ENCODE measurements around the gene TMEM94. TPM values are rescaled to one million over a fixed set of nuclear protein-coding genes. Genes with fewer than 3 reads are reported as not detected.

The TMEM94 gene
- total RNA-seq, 4 donors from 2014 or later = 128 to 708 (median 280) TPM

DNA sequence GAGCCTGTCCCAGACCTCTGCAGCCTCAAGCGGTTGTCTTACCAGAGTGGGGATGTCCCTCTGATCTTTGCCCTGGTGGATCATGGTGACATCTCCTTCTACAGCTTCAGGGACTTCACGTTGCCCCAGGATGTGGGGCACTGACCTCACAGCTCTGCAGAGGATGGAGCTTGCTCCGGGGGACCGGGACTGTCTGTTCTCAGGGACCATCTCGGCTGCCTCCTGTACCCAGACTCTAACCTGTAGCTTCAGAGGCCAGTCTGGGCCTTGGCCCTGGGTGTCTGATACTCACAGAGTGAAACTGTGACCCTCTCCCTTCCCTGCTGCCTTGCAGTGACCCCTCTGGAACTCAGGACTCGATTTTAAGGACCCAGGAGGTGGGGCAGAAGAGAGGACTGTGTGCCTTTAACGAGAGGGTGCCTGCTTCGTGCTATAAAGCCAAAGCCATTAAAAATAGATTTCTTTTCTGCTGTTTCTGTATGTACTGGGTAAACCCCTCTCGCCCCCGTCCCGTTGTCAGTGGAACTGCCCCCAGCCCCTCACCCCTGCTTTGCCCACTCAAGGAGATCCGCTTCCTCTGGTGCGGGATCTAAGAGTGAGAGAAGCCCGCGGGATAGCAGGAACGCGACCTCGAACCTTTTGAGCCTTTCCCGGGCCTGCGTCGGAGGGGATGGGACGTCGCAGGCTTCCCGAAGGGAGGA lies 68.0 kb downstream of the TMEM94 start:
- Histone ChIP-seq H3K9me3 (no peaks in the 10 kb centered on the region), H3K4me1 (peaks cover 0 to 31% (median 18%) of the 10 kb centered on the region in 4 donors), H3K36me3 (peaks cover 0 to 5% (median 0%) of the 10 kb centered on the region in 4 donors), H3K27me3 (no peaks in the 10 kb centered on the region), H3K27ac (peak overlapping the region; percentile 87 to 96 (median 92)), H3K4me3 (peak overlapping the region; percentile 57 to 97 (median 76))
- no peak for TF ChIP-seq EP300 (IDR thresholded peaks at IDR 0.05; ENCODE audit: low read depth)
- WGBS, 2 donors (ENCODE audit: low coverage in 1 of 2) = 0 to 27% methylated on average over 3 to 24 of the region's 24 CpGs
- no peak for DNase-seq
- in situ Hi-C loops (cut with MboI; ENCODE audit: low pct_ligation_motif_present in 1 of 4, low pct_unique_long_range_greater_than_20kb in 1 of 4, low sequenced_read_pairs in 3 of 4) = no loop called here
- intact Hi-C loops (cut with DNase I; ENCODE audit: low total_unique reads) = no loop called here

GRCh38 chr17:75524970-75525805 lies 68.8 kb downstream of the TMEM94 start, which contains the start of gene LLGL2:
Gene LLGL2 (plus strand): TSS chr17:75525697. CDS start chr17:75543427, 17,730 bp downstream.
- DNase-seq = peak; percentile 94
- TF ChIP-seq, protein P1, sequence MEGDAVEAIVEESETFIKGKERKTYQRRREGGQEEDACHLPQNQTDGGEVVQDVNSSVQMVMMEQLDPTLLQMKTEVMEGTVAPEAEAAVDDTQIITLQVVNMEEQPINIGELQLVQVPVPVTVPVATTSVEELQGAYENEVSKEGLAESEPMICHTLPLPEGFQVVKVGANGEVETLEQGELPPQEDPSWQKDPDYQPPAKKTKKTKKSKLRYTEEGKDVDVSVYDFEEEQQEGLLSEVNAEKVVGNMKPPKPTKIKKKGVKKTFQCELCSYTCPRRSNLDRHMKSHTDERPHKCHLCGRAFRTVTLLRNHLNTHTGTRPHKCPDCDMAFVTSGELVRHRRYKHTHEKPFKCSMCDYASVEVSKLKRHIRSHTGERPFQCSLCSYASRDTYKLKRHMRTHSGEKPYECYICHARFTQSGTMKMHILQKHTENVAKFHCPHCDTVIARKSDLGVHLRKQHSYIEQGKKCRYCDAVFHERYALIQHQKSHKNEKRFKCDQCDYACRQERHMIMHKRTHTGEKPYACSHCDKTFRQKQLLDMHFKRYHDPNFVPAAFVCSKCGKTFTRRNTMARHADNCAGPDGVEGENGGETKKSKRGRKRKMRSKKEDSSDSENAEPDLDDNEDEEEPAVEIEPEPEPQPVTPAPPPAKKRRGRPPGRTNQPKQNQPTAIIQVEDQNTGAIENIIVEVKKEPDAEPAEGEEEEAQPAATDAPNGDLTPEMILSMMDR (IDR thresholded peaks at IDR 0.05) = peak; percentile 26 to 68 (median 47)
- TF ChIP-seq POLR2AphosphoS5 (IDR thresholded peaks at IDR 0.05) (peak; percentile 9 to 87 (median 83)), EP300 (IDR thresholded peaks at IDR 0.05; ENCODE audit: low read depth) (no peak), POLR2A (IDR thresholded peaks at IDR 0.05) (peak; percentile 81)
- Histone ChIP-seq H3K27ac (peak within 1 kb of the TSS; percentile 87 to 96 (median 92)), H3K4me3 (peak within 1 kb of the TSS; percentile 65 to 97 (median 76)), H3K27me3 (no peaks in the 10 kb centered on the region), H3K36me3 (peaks cover 0 to 5% (median 0%) of the 10 kb centered on the region in 4 donors), H3K4me1 (peaks cover 0 to 38% (median 20%) of the 10 kb centered on the region in 4 donors), H3K9me3 (no peaks in the 10 kb centered on the region)
- WGBS, 2 donors (ENCODE audit: low coverage in 1 of 2) = 0 to 2% methylated on average over 12 to 18 of the region's 108 CpGs
- intact Hi-C loops (cut with DNase I; ENCODE audit: low total_unique reads) = no loop called here
- in situ Hi-C loops (cut with MboI; ENCODE audit: low pct_ligation_motif_present in 1 of 4, low pct_unique_long_range_greater_than_20kb in 1 of 4, low sequenced_read_pairs in 3 of 4) = no loop called here

DNA sequence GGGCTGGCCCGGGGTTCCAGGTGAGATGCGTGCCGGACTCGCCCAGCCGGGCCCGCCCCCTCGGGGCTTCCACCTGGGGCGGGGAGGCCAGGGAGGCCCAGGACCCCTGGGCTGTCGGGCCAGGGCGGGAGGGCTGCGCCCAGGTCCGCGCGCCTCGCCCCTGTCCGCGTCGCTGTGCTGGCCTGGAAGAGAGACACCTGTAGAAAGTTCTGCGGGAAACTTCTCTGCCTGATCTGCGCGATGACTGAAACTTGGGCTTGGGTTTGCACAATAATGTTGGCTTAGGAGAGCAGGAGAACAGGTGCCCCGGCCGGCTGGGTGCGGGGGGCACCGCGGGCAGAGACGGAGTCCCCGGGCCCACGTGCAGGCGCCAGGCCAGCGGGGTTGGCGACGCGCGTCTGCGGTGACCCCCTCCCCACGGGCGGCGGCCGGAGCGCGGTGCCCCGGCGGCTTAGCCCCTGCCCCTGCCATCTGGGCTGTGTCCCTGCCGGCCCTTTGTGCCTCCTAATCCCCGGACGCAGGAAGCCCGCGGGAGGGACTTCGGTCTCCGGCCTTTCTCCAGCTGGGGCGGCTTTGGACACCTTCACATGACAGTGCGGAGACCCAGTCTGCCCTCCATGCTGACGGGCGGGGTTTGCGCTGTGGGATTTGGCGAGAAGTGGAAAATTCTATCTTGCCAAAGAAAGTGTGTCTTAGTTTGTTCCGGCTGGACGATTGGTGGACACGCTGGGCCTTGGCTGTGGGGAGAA lies 69.5 kb downstream of the TMEM94 start:
- no peaks in the 10 kb centered on the region for H3K27me3 ChIP-seq
- peak; percentile 45 for DNase-seq
- no peaks in the 10 kb centered on the region for H3K9me3 ChIP-seq
- TF ChIP-seq POLR2AphosphoS5 (IDR thresholded peaks at IDR 0.05) (no peak), EP300 (IDR thresholded peaks at IDR 0.05; ENCODE audit: low read depth) (no peak), POLR2A (IDR thresholded peaks at IDR 0.05) (no peak)
- TF ChIP-seq, protein P1 (IDR thresholded peaks at IDR 0.05) = no peak
- peak overlapping the region; percentile 87 to 96 (median 92) for H3K27ac ChIP-seq
- H3K4me3 ChIP-seq = peak overlapping the region; percentile 65 to 97 (median 76)
- in situ Hi-C loops (cut with MboI; ENCODE audit: low pct_ligation_motif_present in 1 of 4, low pct_unique_long_range_greater_than_20kb in 1 of 4, low sequenced_read_pairs in 3 of 4) = no loop called here
- WGBS, 2 donors (ENCODE audit: low coverage in 1 of 2) = 5 to 6% methylated on average over 6 to 43 of the region's 60 CpGs
- peaks cover 0 to 46% (median 27%) of the 10 kb centered on the region in 4 donors for H3K4me1 ChIP-seq
- intact Hi-C loops (cut with DNase I; ENCODE audit: low total_unique reads) = no loop called here
- peaks cover 0 to 4% (median 0%) of the 10 kb centered on the region in 4 donors for H3K36me3 ChIP-seq

DNA sequence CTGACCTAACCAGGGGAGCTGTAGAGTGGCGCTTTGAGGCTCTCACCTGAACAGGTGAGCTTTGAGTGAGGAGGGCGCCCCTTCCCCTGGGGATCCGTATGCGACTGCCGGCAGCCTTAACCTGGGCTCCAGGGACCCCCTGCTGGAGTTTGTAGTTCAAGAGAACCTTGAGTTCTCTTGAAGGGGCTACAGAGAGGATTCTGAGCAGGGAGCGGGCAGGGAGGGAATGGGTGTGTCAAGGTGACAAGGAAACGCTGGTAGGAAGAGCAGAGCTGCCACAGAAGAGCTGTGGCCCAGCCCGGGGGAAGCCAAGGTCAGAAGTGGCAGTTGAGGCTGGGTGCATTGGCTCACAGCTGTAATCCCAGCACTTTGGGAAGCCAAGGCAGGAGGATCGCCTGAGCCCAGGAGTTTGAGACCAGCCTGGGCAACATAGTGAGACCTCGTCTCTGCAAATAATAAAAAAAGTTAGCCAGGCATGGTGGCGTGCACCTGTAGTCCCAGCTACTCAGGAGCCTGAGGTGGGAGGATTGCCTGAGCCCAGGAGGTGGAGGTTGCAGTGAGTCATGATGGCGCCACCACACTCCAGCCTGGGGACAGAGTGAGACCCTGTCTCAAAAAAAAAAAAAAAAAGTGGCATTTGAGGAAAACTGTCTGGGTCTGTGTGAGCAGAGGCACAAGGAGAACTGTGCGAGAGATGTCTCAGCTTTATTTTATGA lies 70.3 kb downstream of the TMEM94 start:
- no peaks in the 10 kb centered on the region for H3K9me3 ChIP-seq
- H3K4me1 ChIP-seq = peaks cover 0 to 53% (median 34%) of the 10 kb centered on the region in 4 donors
- intact Hi-C loops (cut with DNase I; ENCODE audit: low total_unique reads) (no loop called here), in situ Hi-C loops (cut with MboI; ENCODE audit: low pct_ligation_motif_present in 1 of 4, low pct_unique_long_range_greater_than_20kb in 1 of 4, low sequenced_read_pairs in 3 of 4) (no loop called here)
- TF ChIP-seq, protein P1 (IDR thresholded peaks at IDR 0.05) = no peak
- peak; percentile 74 to 90 (median 88) for TF ChIP-seq POLR2AphosphoS5 (IDR thresholded peaks at IDR 0.05)
- peak; percentile 89 for TF ChIP-seq POLR2A (IDR thresholded peaks at IDR 0.05)
- no peak for TF ChIP-seq EP300 (IDR thresholded peaks at IDR 0.05; ENCODE audit: low read depth)
- H3K4me3 ChIP-seq = peak overlapping the region; percentile 65 to 97 (median 76)
- H3K27me3 ChIP-seq = no peaks in the 10 kb centered on the region
- H3K36me3 ChIP-seq = no peaks in the 10 kb centered on the region
- WGBS, 2 donors (ENCODE audit: low coverage in 1 of 2) = 31 to 50% methylated on average over 4 to 13 of the region's 13 CpGs
- DNase-seq = peak; percentile 82
- peak overlapping the region; percentile 87 to 96 (median 92) for H3K27ac ChIP-seq
